WTC11 (cell line): ENCODE results near the gene MIEF2. TPM values are rescaled to one million over a fixed set of nuclear protein-coding genes. Genes with fewer than 3 reads are reported as not detected.

Source experiments
- ATAC-seq: fragments of 200-7000 bp; cut with Tn5 transposase; 2 replicates; pipeline ENCODE4 v1.10.0; 2021; ENCODE audit warnings: mild to moderate bottlenecking, moderate library complexity
- CTCF ChIA-PET: fragments of 300-600 bp; sonication (Branson Sonifier 250); formaldehyde crosslinking; loops from one replicate; lab custom pipeline; 2021; ENCODE audit warnings: antibody characterized with exemption; lab: Charles Lee
- POLR2A ChIA-PET: fragments of 350-600 bp; sonication (Branson Sonifier 250); formaldehyde crosslinking; loops from one replicate; lab custom pipeline; 2021; ENCODE audit warnings: antibody characterized with exemption; lab: Charles Lee
- DNase-seq: peaks from one replicate; pipeline ENCODE4 v3.0.0; 2021; ENCODE audit warnings: low spot score
- H3K27ac Mint-ChIP-seq: 2 replicates; pipeline ENCODE4 v1.8.0; 2021; ENCODE audit warnings: mixed read lengths
- H3K27me3 Mint-ChIP-seq: 2 replicates; pipeline ENCODE4 v1.8.0; 2021; ENCODE audit warnings: low read depth, mild to moderate bottlenecking, moderate library complexity, mixed read lengths
- H3K36me3 Mint-ChIP-seq: 2 replicates; pipeline ENCODE4 v1.8.0; 2021; ENCODE audit warnings: mixed read lengths
- H3K4me1 Mint-ChIP-seq: 2 replicates; pipeline ENCODE4 v1.8.0; 2022; ENCODE audit warnings: mixed read lengths
- H3K4me3 Mint-ChIP-seq: 2 replicates; pipeline ENCODE4 v1.8.0; 2021; ENCODE audit warnings: mild to moderate bottlenecking, moderate library complexity, mixed read lengths
- H3K9me3 Mint-ChIP-seq: 2 replicates; pipeline ENCODE4 v1.8.0; 2021; ENCODE audit warnings: mixed read lengths
- EMX1 ChIP-seq: fragments of 250-450 bp; sonication (Bioruptor Pico); IDR thresholded peaks from 2 replicates; pipeline ENCODE4 v1.8.0; 2021; ENCODE audit warnings: mild to moderate bottlenecking
- ESRRA ChIP-seq: sonication (generic); formaldehyde crosslinking; IDR thresholded peaks from 2 replicates; pipeline ENCODE4 v1.8.1; 2022; ENCODE audit warnings: mild to moderate bottlenecking, missing genetic modification reagents, borderline replicate concordance
- GTF2I ChIP-seq: fragments of 250-450 bp; sonication (Bioruptor Pico); conservative IDR thresholded peaks from 2 replicates; pipeline ENCODE4 v1.4.0; 2021; ENCODE audit warnings: mild to moderate bottlenecking
- JUN ChIP-seq: sonication (generic); formaldehyde crosslinking; IDR thresholded peaks from 2 replicates; pipeline ENCODE4 v1.8.0; 2023; ENCODE audit warnings: mild to moderate bottlenecking, missing genetic modification reagents
- NFATC4 ChIP-seq: fragments of 250-450 bp; sonication (Bioruptor Pico); IDR thresholded peaks from 2 replicates; pipeline ENCODE4 v1.9.0; 2021; ENCODE audit warnings: mild to moderate bottlenecking
- NFE2L1 ChIP-seq: sonication (generic); formaldehyde crosslinking; IDR thresholded peaks from 2 replicates; pipeline ENCODE4 v1.8.1; 2023; ENCODE audit warnings: missing genetic modification reagents
- SOX15 ChIP-seq: fragments of 250-450 bp; sonication (Bioruptor Pico); IDR thresholded peaks from 2 replicates; pipeline ENCODE4 v1.9.0; 2021; ENCODE audit warnings: mild to moderate bottlenecking
- TEAD1 ChIP-seq: sonication (generic); formaldehyde crosslinking; IDR thresholded peaks from 2 replicates; pipeline ENCODE4 v1.8.0; 2022; ENCODE audit warnings: mild to moderate bottlenecking, missing genetic modification reagents
- ZNF138 ChIP-seq: sonication (generic); formaldehyde crosslinking; conservative IDR thresholded peaks from 2 replicates; pipeline ENCODE4 v1.8.1; 2022; ENCODE audit warnings: mild to moderate bottlenecking, moderate library complexity, missing genetic modification reagents
- ZNF219 ChIP-seq: sonication (generic); formaldehyde crosslinking; IDR thresholded peaks from 2 replicates; pipeline ENCODE4 v1.8.0; 2023; ENCODE audit warnings: missing genetic modification reagents, mild to moderate bottlenecking, borderline replicate concordance
- ZNF396 ChIP-seq: fragments of 250-450 bp; sonication (Bioruptor Pico); IDR thresholded peaks from 2 replicates; pipeline ENCODE4 v1.8.0; 2021; ENCODE audit warnings: mild to moderate bottlenecking, moderate library complexity, borderline replicate concordance
- total RNA-seq: library from RNA; stranded (reverse); gene quantifications from 3 replicates; pipeline ENCODE4 v1.2.3, GENCODE V29; 2021
- TF ChIP-seq, protein P1 (sequence below): sonication (generic); formaldehyde crosslinking; IDR thresholded peaks from 2 replicates; pipeline ENCODE4 v1.8.1; 2022; ENCODE audit warnings: low read depth, missing genetic modification reagents, borderline replicate concordance
- TF ChIP-seq, protein P2 (sequence below): fragments of 250-450 bp; sonication (Bioruptor Pico); IDR thresholded peaks from 2 replicates; pipeline ENCODE4 v1.9.0; 2021; ENCODE audit warnings: mild to moderate bottlenecking, borderline replicate concordance
- TF ChIP-seq, protein P3 (sequence below): sonication (generic); formaldehyde crosslinking; IDR thresholded peaks from 2 replicates; pipeline ENCODE4 v1.8.0; 2022; ENCODE audit warnings: mild to moderate bottlenecking, missing genetic modification reagents
- TF ChIP-seq, protein P4 (sequence below): sonication (generic); formaldehyde crosslinking; IDR thresholded peaks from 2 replicates; pipeline ENCODE4 v1.8.1; 2023; ENCODE audit warnings: mild to moderate bottlenecking, missing genetic modification reagents, borderline replicate concordance

The MIEF2 gene
- total RNA-seq, 1 experiment from 2014 or later: 18.8 TPM

DNA sequence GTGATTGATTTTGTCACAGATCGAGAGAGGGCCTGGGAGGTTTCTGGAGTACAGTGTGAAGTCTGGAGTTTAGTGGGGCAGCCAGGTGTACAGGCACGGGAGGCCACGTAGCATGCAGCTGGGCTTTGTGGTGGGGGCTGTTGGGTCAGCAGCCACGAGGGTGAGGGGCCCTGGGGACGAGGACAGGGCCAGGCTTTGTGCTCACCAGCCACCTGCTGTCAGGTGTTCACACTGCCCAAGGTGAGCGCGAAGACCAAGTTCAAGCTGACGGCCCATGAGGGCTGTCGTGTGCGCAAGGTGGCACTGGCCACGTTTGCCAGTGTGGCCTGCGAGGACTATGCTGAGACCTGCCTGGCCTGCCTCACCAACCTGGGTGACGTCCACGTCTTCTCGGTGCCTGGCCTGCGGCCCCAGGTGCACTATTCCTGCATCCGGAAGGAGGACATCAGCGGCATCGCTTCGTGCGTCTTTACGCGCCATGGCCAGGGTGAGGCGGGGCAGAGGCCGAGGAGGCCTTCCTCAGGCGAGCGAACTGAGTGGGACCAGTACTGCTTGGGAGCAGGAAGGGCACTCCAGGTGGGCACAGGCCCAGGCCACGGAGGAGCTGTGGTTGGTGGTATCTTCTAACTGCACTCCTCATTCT is 19.1 kb upstream of the MIEF2 start:
- ATAC-seq: peak; percentile 49
- no peaks in the 10 kb centered on the region for H3K9me3 Mint-ChIP-seq

DNA sequence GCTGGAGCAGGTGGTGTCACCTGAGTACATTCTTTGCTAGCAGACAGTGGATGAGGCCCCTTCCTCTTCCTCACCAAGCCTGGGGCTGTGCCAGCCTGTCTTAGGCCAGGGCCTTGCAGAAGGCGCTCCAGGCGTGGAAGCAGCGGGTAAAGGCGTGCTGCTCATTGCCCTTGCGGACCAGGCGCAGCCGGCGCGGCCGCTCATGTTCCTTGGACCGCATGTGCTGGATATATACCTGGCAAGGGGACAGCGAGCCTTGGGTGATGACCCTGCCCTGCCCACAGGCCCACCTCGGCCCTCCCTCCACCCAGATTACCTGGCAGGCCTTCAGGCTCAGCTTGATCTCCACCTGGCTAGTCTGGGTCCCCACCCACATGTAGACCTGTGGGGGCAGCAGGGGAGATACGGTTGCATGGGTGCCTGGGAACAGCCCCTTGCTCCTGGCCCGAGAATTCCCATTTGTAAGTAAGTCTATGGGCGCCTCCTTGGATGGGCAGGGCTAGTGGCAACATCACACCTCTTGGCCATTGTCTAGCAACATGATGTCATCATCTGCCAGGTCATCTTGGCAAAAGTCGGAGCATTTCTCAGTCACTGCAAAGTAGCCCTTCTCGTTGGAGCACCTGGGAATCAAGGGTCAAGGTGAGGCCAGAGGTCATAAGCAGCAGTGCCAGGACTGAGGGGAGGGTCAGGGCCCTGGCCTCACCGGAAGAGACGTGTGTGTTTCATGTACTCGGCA is 15.3 kb upstream of the MIEF2 start:
- TF ChIP-seq GTF2I (CRISPR knock-in tag): no peak
- TF ChIP-seq ZNF219 (CRISPR knock-in tag): no peak
- TF ChIP-seq NFE2L1 (CRISPR knock-in tag): no peak
- TF ChIP-seq SOX15 (CRISPR knock-in tag): no peak
- no peak for TF ChIP-seq ESRRA (CRISPR knock-in tag)
- no peak for TF ChIP-seq EMX1
- no peak for TF ChIP-seq ZNF138 (CRISPR knock-in tag)
- TF ChIP-seq, protein P1, sequence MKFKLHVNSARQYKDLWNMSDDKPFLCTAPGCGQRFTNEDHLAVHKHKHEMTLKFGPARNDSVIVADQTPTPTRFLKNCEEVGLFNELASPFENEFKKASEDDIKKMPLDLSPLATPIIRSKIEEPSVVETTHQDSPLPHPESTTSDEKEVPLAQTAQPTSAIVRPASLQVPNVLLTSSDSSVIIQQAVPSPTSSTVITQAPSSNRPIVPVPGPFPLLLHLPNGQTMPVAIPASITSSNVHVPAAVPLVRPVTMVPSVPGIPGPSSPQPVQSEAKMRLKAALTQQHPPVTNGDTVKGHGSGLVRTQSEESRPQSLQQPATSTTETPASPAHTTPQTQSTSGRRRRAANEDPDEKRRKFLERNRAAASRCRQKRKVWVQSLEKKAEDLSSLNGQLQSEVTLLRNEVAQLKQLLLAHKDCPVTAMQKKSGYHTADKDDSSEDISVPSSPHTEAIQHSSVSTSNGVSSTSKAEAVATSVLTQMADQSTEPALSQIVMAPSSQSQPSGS (CRISPR knock-in tag): no peak
- TF ChIP-seq NFATC4 (CRISPR knock-in tag): no peak
- no peak for TF ChIP-seq JUN
- peaks cover 25% of the 10 kb centered on the region for H3K4me1 Mint-ChIP-seq
- ChIA-PET POLR2A (interaction anchor here (0.6 kb wide), 1 partner anchor 63 kb away, joined by 3 read pairs; no protein-coding TSS in a partner anchor), CTCF (no interaction called here)
- 0 out of 2 replicates have a peak overlapping the region, but pooled peaks have one; percentile 72 for H3K27ac Mint-ChIP-seq
- no peaks in the 10 kb centered on the region for H3K27me3 Mint-ChIP-seq
- peaks cover 26% of the 10 kb centered on the region for H3K36me3 Mint-ChIP-seq
- no peaks in the 10 kb centered on the region for H3K9me3 Mint-ChIP-seq
- ATAC-seq (no peak), DNase-seq (no peak)
- H3K4me3 Mint-ChIP-seq: peak overlapping the region; percentile 12; the same call in 1 of the 2 replicates

More for the DNA sequence above, 19.1 kb upstream of the MIEF2 start:
- DNase-seq: peak; percentile 39
- H3K4me1 Mint-ChIP-seq: peaks cover 8% of the 10 kb centered on the region
- ChIA-PET POLR2A (interaction anchor here (0.9 kb wide), 1 partner anchor 12 kb away, joined by 3 read pairs; no protein-coding TSS in a partner anchor), CTCF (no interaction called here)
- no peak overlapping the region for H3K4me3 Mint-ChIP-seq
- no peaks in the 10 kb centered on the region for H3K27me3 Mint-ChIP-seq
- TF ChIP-seq TEAD1 (no peak), ZNF396 (no peak)
- TF ChIP-seq, protein P2, sequence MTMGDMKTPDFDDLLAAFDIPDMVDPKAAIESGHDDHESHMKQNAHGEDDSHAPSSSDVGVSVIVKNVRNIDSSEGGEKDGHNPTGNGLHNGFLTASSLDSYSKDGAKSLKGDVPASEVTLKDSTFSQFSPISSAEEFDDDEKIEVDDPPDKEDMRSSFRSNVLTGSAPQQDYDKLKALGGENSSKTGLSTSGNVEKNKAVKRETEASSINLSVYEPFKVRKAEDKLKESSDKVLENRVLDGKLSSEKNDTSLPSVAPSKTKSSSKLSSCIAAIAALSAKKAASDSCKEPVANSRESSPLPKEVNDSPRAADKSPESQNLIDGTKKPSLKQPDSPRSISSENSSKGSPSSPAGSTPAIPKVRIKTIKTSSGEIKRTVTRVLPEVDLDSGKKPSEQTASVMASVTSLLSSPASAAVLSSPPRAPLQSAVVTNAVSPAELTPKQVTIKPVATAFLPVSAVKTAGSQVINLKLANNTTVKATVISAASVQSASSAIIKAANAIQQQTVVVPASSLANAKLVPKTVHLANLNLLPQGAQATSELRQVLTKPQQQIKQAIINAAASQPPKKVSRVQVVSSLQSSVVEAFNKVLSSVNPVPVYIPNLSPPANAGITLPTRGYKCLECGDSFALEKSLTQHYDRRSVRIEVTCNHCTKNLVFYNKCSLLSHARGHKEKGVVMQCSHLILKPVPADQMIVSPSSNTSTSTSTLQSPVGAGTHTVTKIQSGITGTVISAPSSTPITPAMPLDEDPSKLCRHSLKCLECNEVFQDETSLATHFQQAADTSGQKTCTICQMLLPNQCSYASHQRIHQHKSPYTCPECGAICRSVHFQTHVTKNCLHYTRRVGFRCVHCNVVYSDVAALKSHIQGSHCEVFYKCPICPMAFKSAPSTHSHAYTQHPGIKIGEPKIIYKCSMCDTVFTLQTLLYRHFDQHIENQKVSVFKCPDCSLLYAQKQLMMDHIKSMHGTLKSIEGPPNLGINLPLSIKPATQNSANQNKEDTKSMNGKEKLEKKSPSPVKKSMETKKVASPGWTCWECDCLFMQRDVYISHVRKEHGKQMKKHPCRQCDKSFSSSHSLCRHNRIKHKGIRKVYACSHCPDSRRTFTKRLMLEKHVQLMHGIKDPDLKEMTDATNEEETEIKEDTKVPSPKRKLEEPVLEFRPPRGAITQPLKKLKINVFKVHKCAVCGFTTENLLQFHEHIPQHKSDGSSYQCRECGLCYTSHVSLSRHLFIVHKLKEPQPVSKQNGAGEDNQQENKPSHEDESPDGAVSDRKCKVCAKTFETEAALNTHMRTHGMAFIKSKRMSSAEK: no peak
- H3K27ac Mint-ChIP-seq: no peak overlapping the region
- H3K36me3 Mint-ChIP-seq: peaks cover 30% of the 10 kb centered on the region

DNA sequence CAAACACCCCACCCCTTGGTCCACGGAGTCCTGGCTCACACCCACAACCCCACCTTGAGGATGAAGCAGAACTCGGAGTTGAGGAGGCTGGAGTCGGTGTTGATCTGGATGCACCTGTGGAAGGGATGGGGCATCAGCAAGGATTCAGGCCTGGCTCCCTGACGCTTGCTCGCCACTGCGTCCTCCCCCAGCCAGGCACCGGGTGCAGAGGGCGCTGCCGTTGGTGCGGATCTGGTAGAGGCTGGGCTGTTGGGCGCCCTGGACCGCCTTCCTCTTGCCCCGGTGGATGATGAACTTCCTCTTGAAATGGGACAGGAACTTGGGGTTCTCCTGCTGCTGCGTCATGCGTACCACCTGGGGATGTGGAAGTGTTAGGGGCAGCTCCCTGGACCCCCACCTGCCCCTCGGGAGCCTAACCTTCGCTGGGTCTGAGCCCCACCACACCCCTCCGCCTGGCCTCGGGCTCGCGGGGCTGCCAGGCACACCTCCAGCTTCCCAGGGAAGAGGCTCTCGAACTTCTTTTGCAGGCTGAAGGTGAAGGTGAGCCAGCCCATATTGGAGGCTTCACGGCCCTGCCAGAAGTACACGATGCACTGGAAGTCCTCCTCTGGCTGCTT is 14.2 kb upstream of the MIEF2 start:
- TF ChIP-seq, protein P3, sequence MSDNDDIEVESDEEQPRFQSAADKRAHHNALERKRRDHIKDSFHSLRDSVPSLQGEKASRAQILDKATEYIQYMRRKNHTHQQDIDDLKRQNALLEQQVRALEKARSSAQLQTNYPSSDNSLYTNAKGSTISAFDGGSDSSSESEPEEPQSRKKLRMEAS (CRISPR knock-in tag): 0 out of 2 replicates have a peak, but pooled peaks have one; percentile 6
- TF ChIP-seq, protein P4, sequence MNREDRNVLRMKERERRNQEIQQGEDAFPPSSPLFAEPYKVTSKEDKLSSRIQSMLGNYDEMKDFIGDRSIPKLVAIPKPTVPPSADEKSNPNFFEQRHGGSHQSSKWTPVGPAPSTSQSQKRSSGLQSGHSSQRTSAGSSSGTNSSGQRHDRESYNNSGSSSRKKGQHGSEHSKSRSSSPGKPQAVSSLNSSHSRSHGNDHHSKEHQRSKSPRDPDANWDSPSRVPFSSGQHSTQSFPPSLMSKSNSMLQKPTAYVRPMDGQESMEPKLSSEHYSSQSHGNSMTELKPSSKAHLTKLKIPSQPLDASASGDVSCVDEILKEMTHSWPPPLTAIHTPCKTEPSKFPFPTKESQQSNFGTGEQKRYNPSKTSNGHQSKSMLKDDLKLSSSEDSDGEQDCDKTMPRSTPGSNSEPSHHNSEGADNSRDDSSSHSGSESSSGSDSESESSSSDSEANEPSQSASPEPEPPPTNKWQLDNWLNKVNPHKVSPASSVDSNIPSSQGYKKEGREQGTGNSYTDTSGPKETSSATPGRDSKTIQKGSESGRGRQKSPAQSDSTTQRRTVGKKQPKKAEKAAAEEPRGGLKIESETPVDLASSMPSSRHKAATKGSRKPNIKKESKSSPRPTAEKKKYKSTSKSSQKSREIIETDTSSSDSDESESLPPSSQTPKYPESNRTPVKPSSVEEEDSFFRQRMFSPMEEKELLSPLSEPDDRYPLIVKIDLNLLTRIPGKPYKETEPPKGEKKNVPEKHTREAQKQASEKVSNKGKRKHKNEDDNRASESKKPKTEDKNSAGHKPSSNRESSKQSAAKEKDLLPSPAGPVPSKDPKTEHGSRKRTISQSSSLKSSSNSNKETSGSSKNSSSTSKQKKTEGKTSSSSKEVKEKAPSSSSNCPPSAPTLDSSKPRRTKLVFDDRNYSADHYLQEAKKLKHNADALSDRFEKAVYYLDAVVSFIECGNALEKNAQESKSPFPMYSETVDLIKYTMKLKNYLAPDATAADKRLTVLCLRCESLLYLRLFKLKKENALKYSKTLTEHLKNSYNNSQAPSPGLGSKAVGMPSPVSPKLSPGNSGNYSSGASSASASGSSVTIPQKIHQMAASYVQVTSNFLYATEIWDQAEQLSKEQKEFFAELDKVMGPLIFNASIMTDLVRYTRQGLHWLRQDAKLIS (CRISPR knock-in tag): no peak
- Mint-ChIP-seq H3K36me3 (peaks cover 36% of the 10 kb centered on the region), H3K9me3 (no peaks in the 10 kb centered on the region), H3K4me1 (peaks cover 25% of the 10 kb centered on the region), H3K27ac (peak overlapping the region; percentile 97), H3K4me3 (peak overlapping the region; percentile 90), H3K27me3 (no peaks in the 10 kb centered on the region)
- DNase-seq: no peak
- ATAC-seq: no peak
- POLR2A ChIA-PET: interaction anchor here (1.9 to 2.2 kb wide), 2 partner anchors 14 to 22 kb away, joined by 11 to 17 read pairs; partner anchors contain the start of genes LLGL1 and MIEF2
- CTCF ChIA-PET: interaction anchor here (0.7 to 2.0 kb wide), 10 partner anchors 9 to 135 kb away, joined by 3 to 19 read pairs (median 4); partner anchors contain the start of gene ALKBH5
